B cell (primary cell): Measurements from ENCODE around the gene BARHL2.

Experiments
- EZH2 ChIP-seq: IDR thresholded peaks from 2 replicates; pipeline ENCODE4 v1.6.1; 2012; ENCODE audit warnings: borderline replicate concordance, low read depth, mild to moderate bottlenecking, moderate library complexity, low read length; ENCODE audit not compliant: insufficient read depth, poor library complexity, severe bottlenecking
- TF ChIP-seq, protein P1 (sequence below): fragments of 200-600 bp; IDR thresholded peaks from one replicate; pipeline ENCODE4 v1.8.0; 2022; ENCODE audit warnings: antibody characterized with exemption, mild to moderate bottlenecking

DNA sequence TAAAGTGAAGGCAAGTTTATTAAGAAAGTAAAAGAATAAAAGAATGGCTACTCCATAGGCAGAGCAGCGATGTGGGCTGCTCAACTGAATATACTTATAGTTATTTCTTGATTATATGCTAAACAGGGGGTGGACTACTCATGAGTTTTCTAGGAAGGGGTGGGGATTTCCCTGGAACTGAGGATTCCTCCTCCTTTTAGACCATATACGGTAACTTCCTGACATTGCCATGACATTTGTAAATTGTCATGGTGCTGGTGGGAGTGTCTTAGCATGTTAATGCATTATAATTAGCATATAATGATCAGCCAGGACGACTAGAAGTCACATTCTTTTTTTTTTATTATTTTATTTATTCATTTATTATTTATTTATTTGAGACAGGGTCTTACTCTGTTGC, 46.4 kb upstream of the BARHL2 start:
- no peak for TF ChIP-seq EZH2
- TF ChIP-seq, protein P1, sequence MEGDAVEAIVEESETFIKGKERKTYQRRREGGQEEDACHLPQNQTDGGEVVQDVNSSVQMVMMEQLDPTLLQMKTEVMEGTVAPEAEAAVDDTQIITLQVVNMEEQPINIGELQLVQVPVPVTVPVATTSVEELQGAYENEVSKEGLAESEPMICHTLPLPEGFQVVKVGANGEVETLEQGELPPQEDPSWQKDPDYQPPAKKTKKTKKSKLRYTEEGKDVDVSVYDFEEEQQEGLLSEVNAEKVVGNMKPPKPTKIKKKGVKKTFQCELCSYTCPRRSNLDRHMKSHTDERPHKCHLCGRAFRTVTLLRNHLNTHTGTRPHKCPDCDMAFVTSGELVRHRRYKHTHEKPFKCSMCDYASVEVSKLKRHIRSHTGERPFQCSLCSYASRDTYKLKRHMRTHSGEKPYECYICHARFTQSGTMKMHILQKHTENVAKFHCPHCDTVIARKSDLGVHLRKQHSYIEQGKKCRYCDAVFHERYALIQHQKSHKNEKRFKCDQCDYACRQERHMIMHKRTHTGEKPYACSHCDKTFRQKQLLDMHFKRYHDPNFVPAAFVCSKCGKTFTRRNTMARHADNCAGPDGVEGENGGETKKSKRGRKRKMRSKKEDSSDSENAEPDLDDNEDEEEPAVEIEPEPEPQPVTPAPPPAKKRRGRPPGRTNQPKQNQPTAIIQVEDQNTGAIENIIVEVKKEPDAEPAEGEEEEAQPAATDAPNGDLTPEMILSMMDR: no peak
